ENCODE measurements around the gene UBE2E3.

GRCh38 chr2:180931841-180932240 is 48.6 kb upstream of the UBE2E3 start:
- TF ChIP-seq CTCF (IDR thresholded peaks at IDR 0.05; ENCODE audit: poor library complexity): no peak
- no peak for TF ChIP-seq EZH2 (IDR thresholded peaks at IDR 0.05; ENCODE audit: borderline replicate concordance)

Data from hepatocyte (in vitro differentiated cells).